GM19023 (cell line): ENCODE measurements around the gene CDH4.

Experiments used
- ATAC-seq: cut with Tn5 transposase; IDR thresholded peaks from one replicate; pipeline ENCODE4 v1.9.1; 2021; ENCODE audit warnings: mild to moderate bottlenecking, moderate library complexity; ENCODE audit not compliant: unreplicated experiment

Gene CDH4

GRCh38 chr20:61859767-61860166 lies 607.7 kb downstream of the CDH4 start:
- ATAC-seq = no peak

GRCh38 chr20:61860260-61860987 lies 608.4 kb downstream of the CDH4 start:
- no peak for ATAC-seq

GRCh38 chr20:61861054-61861841 lies 609.2 kb downstream of the CDH4 start:
- ATAC-seq = no peak

- no peak for ATAC-seq
These were observed 609.8 kb downstream of the CDH4 start for GRCh38 chr20:61861858-61862257.

- no peak for ATAC-seq
These were observed 610.8 kb downstream of the CDH4 start for GRCh38 chr20:61862881-61863280.

- ATAC-seq = no peak
These were observed 612.4 kb downstream of the CDH4 start for GRCh38 chr20:61864481-61864880.

- no peak for ATAC-seq
These were observed 613.3 kb downstream of the CDH4 start for GRCh38 chr20:61865353-61865752.

GRCh38 chr20:61866165-61866564 lies 614.1 kb downstream of the CDH4 start:
- ATAC-seq = no peak

- no peak for ATAC-seq
These were observed 615.9 kb downstream of the CDH4 start for GRCh38 chr20:61868006-61868405.

GRCh38 chr20:61868466-61869090 lies 616.5 kb downstream of the CDH4 start:
- no peak for ATAC-seq

- ATAC-seq = no peak
These were observed 617.9 kb downstream of the CDH4 start for GRCh38 chr20:61869750-61870507.

GRCh38 chr20:61871160-61871559 lies 619.1 kb downstream of the CDH4 start:
- ATAC-seq = no peak

- no peak for ATAC-seq
These were observed 619.9 kb downstream of the CDH4 start for GRCh38 chr20:61871913-61872312.

GRCh38 chr20:61872371-61872900 lies 620.4 kb downstream of the CDH4 start:
- ATAC-seq = no peak

- ATAC-seq = no peak
These were observed 621.8 kb downstream of the CDH4 start for GRCh38 chr20:61873651-61874420.

- ATAC-seq = no peak
These were observed 622.5 kb downstream of the CDH4 start for GRCh38 chr20:61874421-61875068.

- no peak for ATAC-seq
These were observed 623.3 kb downstream of the CDH4 start for GRCh38 chr20:61875221-61875885.

GRCh38 chr20:61875996-61876395 lies 623.9 kb downstream of the CDH4 start:
- ATAC-seq = no peak
